ENCODE data around the gene MC1R.

DNA sequence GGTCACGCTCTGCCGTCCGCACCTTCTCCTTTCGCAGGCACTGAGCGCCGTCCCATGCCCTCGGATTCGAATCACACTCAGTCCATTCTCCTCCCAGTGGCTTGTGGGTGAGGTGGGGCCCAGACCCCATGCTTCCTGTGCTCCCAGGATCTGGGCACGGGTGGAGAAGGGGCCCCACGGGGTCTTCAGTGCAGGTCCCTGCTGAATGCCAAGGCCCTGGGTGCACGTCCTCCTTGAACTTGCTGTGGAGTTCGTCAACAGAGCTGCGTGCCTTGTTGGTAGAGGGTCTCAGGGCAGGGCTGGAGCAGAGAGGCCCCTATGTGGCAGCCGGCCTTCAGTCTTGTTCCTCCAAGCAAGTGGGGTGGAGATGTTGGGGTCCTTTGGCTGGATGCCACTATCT, 7.3 kb upstream of the MC1R start:
- TF ChIP-seq, protein P1, sequence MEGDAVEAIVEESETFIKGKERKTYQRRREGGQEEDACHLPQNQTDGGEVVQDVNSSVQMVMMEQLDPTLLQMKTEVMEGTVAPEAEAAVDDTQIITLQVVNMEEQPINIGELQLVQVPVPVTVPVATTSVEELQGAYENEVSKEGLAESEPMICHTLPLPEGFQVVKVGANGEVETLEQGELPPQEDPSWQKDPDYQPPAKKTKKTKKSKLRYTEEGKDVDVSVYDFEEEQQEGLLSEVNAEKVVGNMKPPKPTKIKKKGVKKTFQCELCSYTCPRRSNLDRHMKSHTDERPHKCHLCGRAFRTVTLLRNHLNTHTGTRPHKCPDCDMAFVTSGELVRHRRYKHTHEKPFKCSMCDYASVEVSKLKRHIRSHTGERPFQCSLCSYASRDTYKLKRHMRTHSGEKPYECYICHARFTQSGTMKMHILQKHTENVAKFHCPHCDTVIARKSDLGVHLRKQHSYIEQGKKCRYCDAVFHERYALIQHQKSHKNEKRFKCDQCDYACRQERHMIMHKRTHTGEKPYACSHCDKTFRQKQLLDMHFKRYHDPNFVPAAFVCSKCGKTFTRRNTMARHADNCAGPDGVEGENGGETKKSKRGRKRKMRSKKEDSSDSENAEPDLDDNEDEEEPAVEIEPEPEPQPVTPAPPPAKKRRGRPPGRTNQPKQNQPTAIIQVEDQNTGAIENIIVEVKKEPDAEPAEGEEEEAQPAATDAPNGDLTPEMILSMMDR (IDR thresholded peaks at IDR 0.05 in 2 of 3, conservative IDR thresholded peaks at IDR 0.05 in 1 of 3; ENCODE audit: borderline replicate concordance in 1 of 3, insufficient read depth in 1 of 3, low read depth in 2 of 3, low read length in 2 of 3) = no peak
- TF ChIP-seq RAD21 (IDR thresholded peaks at IDR 0.05; ENCODE audit: low read depth) = no peak
- TF ChIP-seq ELF1 (IDR thresholded peaks at IDR 0.05; ENCODE audit: borderline replicate concordance, low read depth) = no peak
- TF ChIP-seq, protein P2, sequence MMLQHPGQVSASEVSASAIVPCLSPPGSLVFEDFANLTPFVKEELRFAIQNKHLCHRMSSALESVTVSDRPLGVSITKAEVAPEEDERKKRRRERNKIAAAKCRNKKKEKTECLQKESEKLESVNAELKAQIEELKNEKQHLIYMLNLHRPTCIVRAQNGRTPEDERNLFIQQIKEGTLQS (IDR thresholded peaks at IDR 0.05) = no peak
